GM12801 (cell line): Measurements from ENCODE around the gene MTLN.

Experiments
- TF ChIP-seq, protein P1 (sequence below): IDR thresholded peaks from one replicate; pipeline ENCODE4 v1.5.1; 2011; ENCODE audit warnings: control low read depth; ENCODE audit not compliant: insufficient read length; ENCODE audit errors: extremely low read depth

MTLN gene

GRCh38 chr2:110173523-110173922 lies 38.8 kb downstream of the MTLN start:
- TF ChIP-seq, protein P1, sequence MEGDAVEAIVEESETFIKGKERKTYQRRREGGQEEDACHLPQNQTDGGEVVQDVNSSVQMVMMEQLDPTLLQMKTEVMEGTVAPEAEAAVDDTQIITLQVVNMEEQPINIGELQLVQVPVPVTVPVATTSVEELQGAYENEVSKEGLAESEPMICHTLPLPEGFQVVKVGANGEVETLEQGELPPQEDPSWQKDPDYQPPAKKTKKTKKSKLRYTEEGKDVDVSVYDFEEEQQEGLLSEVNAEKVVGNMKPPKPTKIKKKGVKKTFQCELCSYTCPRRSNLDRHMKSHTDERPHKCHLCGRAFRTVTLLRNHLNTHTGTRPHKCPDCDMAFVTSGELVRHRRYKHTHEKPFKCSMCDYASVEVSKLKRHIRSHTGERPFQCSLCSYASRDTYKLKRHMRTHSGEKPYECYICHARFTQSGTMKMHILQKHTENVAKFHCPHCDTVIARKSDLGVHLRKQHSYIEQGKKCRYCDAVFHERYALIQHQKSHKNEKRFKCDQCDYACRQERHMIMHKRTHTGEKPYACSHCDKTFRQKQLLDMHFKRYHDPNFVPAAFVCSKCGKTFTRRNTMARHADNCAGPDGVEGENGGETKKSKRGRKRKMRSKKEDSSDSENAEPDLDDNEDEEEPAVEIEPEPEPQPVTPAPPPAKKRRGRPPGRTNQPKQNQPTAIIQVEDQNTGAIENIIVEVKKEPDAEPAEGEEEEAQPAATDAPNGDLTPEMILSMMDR: no peak

- TF ChIP-seq, protein P1: no peak
Observed at GRCh38 chr2:110172506-110172905, 39.8 kb downstream of the MTLN start.

GRCh38 chr2:110170102-110170501 lies 42.2 kb downstream of the MTLN start:
- TF ChIP-seq, protein P1: no peak

DNA sequence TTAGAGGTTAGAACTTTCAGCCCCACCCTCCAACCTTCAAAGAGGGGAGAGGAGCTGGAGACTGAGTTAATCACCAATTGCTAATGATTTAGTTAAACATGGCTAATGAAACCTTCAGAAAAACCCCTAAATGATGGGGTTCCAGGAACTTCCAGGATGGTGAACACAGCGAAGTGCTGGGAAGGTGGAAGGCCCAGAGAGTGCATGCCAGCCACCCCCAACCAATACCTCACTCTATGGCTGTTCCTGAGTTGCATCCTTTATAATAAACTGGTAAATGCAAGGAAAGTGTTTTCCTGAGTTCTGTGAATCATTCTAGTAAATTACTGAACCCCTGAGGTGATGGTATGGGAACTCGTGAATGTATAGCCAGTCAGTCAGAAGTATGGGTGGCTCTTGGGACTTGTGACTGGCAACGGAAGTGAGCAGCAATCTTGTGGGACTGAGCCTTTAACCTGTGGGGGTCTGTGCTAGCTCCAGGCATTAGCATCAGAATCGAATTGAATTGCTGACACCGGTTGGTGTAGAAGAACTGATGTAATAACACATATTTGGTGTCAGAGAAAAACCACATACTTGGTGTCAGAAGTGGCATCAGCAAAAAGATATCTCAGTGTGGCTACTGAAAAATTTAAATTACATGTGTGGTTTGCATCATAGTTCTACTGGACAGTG lies 44.9 kb downstream of the MTLN start:
- TF ChIP-seq, protein P1: no peak

DNA sequence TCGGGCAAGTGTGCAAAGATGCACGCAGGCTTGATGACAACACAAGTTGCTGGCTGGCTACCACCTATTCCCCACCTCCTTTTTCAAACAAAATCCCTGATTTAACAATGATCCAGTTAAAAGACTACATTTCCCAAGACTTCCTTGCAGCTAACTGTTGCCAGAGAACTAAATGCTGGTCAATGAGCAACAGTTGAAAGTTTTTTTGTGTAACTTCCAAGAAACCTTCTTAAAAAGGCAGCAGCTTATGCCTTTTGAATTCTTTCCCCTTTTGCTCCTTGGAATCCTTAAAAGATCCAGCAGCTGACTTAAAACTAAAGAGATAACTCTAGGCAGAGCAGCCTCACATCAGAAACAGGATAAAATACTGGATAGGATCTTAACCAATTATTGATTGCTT lies 46.1 kb downstream of the MTLN start:
- TF ChIP-seq, protein P1: no peak
